HG03097 (cell line): ENCODE results near the gene ZGPAT.
"Not testable (repeated sequence)": the region's sequence is repeated elsewhere in the genome, so short reads cannot be mapped to it uniquely, and the experiment has no call there.

Experiments used
- ATAC-seq: cut with Tn5 transposase; IDR thresholded peaks from one replicate; pipeline ENCODE4 v1.9.1; 2021; ENCODE audit not compliant: unreplicated experiment, low FRiP score

ZGPAT gene

DNA sequence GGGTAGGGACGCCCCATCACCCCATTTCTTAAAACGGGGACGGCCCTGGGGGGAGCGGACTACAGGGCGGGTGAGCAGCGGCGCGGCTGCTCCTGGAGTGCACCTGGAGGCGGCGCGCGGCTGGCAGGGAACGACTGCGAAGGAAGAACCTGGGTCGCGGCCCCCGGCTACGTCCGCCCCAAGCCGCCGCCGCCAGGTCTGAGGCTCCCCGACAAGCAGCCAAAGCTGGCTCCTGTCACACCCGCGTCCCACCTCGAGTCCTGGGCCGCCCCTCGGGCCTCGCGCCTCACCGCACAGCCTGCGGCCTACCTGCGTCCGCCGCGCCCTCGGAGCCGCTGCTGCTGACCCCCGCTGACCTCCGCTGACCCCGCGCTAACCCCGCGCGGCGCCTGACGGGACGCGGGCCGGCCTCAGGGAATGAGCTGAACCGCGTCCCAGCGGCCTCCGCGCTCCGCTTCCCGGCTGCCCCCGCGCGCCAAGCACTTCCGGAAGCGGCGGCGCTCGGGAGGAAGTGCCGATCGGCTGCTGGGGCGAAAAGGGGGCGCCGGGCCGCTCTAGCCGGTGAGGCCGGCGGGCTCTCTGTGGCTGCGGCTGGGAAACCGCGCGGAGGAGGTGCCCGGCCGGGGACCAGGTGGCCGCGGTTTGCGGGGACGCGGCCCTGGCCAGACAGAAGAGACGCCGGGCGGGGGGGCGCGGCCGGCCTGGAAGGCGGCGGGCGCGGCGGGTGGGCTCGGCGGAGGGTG, at the start of gene ZGPAT, which contains the start of gene ARFRP1:
TSS of gene ZGPAT (plus strand) at position 482 of the 743 bp plus-strand sequence. CDS start 542 bp downstream, outside the sequence.
TSS of gene ARFRP1 (minus strand) at position 419 of the 743 bp plus-strand sequence. CDS start 885 bp downstream, outside the sequence.
- ATAC-seq, result peak; percentile 62

- peak; percentile 9 for ATAC-seq
These were observed 49.1 kb upstream of the ZGPAT start for GRCh38 chr20:63658749-63659187.

- ATAC-seq, result no peak
These were observed 48.5 kb upstream of the ZGPAT start for GRCh38 chr20:63659370-63659769.

- ATAC-seq, result not testable (repeated sequence)
These were observed 47.7 kb upstream of the ZGPAT start for GRCh38 chr20:63660174-63660573.

- no peak for ATAC-seq
These were observed 47.2 kb upstream of the ZGPAT start for GRCh38 chr20:63660622-63661021.

DNA sequence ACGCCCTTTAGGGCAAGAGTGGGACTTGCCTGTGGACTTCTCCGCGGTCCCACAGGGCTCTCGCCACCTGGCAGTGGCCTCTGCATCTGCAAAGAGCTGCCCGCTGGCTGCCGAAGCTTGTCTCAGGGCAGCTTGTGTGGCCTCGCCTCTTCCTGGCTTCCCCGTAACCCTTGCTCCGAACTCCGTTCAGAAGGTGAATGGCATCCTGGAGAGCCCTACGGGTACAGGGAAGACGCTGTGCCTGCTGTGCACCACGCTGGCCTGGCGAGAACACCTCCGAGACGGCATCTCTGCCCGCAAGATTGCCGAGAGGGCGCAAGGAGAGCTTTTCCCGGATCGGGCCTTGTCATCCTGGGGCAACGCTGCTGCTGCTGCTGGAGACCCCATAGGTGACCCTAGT, 46.7 kb upstream of the ZGPAT start:
- no peak for ATAC-seq

GRCh38 chr20:63661959-63662812, 45.7 kb upstream of the ZGPAT start:
- no peak for ATAC-seq

DNA sequence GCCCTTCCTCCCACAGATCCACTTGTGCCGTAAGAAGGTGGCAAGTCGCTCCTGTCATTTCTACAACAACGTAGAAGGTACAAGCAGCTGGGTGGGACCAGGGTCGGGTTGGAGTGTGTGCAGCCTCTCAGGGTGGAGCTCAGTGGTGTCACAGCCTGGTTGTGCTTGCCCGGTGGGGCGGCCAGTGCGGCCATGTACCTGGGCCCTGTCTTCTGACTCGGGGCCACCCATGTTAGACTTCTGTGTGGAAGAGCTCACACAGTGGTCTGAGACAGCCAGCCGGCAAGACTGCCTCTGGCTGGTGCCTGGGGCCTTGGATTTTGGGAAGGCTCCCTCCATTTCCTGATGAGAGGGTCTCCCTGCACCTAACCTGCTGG, 45.0 kb upstream of the ZGPAT start:
- ATAC-seq, result no peak

GRCh38 chr20:63663332-63664066, 44.3 kb upstream of the ZGPAT start:
- no peak for ATAC-seq

DNA sequence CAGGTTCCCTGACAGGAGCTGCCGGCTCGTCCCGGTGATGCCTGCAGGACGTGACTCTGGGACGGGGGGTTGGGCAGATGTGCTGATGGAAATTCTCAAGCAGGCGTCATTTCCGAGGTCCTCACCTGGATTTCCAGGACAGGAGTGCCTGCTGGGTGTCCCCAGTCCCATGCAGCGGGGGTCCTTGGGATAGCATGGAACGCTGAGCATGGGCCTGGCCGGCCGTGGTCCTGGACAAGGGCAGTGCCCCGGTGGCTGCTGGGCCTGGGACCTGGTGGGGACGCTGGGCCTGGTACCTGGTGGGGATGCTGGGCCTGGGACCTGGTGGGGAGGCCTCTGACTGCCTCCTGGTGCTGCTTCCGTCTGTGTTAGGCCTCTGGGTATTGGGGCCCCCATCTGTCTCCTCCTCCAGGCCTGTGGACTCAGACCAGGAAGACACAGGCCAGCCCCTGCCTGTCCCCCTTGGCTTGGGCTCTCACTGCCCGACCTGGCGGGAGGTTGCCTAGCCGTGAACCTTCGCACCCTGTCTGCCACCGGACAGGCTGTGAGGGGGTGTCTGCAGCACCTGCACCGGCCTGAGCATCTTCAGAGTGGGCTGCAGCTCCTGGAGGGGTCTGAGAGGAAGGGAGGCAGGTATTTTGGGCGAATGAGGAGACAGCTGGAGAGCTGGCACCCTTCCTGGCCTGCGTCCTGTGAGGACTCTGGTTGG, 43.5 kb upstream of the ZGPAT start:
- ATAC-seq, result no peak

GRCh38 chr20:63664861-63665594, 42.8 kb upstream of the ZGPAT start:
- no peak for ATAC-seq

GRCh38 chr20:63665708-63666107, 42.1 kb upstream of the ZGPAT start:
- no peak for ATAC-seq

DNA sequence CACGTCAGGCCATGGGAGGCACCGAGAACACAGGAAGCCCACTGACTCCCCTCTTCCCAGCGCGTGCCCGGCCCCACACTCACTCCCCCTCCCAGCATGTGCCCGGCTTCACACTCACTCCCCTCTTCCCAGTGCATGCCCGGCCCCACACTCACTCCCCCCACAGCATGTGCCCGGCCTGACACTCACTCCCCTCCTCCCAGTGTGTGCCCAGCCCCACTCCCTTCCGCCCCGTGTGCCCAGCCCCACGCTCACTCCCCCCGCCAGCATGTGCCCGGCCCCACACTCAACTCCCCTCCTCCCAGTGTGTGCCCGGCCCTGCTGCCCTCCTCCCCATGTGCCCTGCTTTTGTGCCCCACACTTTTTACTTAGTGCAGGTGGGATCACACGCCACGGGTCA, 40.0 kb upstream of the ZGPAT start:
- no peak for ATAC-seq

GRCh38 chr20:63668351-63668750, 39.5 kb upstream of the ZGPAT start:
- ATAC-seq, result no peak

DNA sequence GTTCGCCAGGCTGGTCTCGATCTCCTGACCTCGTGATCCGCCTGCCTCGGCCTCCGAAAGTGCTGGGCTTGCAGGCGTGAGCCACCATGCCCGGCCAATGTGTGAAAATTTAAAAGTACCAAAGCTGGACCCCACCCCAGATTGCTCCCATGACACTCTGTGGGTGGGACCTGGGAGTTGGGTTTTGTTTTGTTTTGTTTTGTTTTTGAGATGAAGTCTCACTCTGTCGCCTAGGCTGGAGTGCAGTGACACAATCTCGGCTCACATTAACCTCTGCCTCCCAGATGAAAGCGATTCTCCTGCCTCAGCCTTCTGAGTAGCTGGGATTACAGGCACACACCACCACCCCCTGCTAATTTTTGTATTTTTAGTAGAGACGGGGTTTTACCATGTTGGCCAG, 36.1 kb upstream of the ZGPAT start:
- not testable (repeated sequence) for ATAC-seq

GRCh38 chr20:63672666-63673065, 35.2 kb upstream of the ZGPAT start:
- no peak for ATAC-seq

DNA sequence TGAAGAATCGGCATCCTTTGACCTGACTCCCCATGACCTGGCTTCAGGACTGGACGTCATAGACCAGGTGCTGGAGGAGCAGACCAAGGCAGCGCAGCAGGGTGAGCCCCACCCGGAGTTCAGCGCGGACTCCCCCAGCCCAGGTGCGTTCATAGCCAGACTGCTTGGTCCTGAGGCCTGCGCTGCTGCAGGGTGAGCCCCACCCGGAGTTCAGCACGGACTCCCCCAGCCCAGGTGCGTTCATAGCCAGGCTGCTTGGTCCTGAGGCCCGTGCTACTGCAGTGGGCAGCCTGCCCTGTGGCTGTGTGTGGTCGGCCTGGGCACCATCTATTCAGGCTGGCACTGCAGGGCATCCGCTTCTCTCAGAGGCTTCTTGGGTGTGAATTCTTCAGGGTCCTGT, 33.9 kb upstream of the ZGPAT start:
- ATAC-seq, result no peak

GRCh38 chr20:63675681-63676368, 32.0 kb upstream of the ZGPAT start:
- ATAC-seq, result no peak

- no peak for ATAC-seq
These were observed 29.8 kb upstream of the ZGPAT start for GRCh38 chr20:63678071-63678470.
